ENCODE results near the gene GARIN5B. TPM values are rescaled to one million over a fixed set of nuclear protein-coding genes. Genes with fewer than 3 reads are reported as not detected.

Gene GARIN5B
- polyA plus RNA-seq, 2 of the 4 experiments (the other 2 are of a cell fraction) = 0.05 TPM; not detected in 1

DNA sequence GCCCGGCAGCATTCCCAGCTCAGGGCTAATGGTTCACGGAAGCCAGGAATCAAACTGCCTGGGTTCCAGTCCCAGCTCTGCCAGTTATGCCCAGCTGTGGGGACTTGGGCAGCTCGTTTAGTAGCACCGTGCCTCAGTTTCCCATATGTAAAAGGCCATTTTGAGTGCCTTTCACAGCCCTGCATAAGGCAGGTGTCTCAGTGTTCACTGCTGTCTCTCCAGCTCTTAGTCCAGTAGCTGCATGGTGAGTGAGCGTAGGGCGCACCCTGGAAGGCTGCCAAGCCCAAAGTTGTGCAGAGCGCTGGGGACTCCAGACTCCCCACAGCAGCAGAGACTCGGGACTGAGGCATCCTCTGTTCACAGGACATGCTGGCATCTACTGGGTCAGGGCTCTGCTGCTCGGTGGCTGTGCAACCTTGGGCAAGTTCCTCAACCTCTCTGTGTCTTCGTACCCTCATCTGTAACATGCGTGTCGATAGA is 28.2 kb upstream of the GARIN5B start (continued):
- TF ChIP-seq ZFP36 (IDR thresholded peaks at IDR 0.05; ENCODE audit: borderline replicate concordance, partially characterized antibody) (peak; percentile 88), HEYL (CRISPR knock-in tag; IDR thresholded peaks at IDR 0.05) (no peak), HOXB5 (CRISPR knock-in tag; IDR thresholded peaks at IDR 0.05) (no peak), CHD4 (IDR thresholded peaks at IDR 0.05; ENCODE audit: borderline replicate concordance) (0 out of 2 replicates have a peak, but pooled peaks have one; percentile 52), JUN (IDR thresholded peaks at IDR 0.05) (no peak), RAD21 (conservative IDR thresholded peaks at IDR 0.05 in 1 of 2, IDR thresholded peaks at IDR 0.05 in 1 of 2) (no peak), RFX5 (IDR thresholded peaks at IDR 0.05) (no peak), BHLHE40 (IDR thresholded peaks at IDR 0.05; ENCODE audit: low read depth, low read length) (no peak), RCOR1 (IDR thresholded peaks at IDR 0.05; ENCODE audit: low read depth, low read length) (no peak), FOXS1 (CRISPR knock-in tag; IDR thresholded peaks at IDR 0.05) (no peak), PBX3 (IDR thresholded peaks at IDR 0.05) (peak; percentile 72; the same call in 1 of the 2 replicates), KDM5A (IDR thresholded peaks at IDR 0.05) (no peak), ZSCAN20 (CRISPR knock-in tag; IDR thresholded peaks at IDR 0.05) (no peak), NPAS2 (CRISPR knock-in tag; IDR thresholded peaks at IDR 0.05; ENCODE audit: borderline replicate concordance) (no peak), GATA3 (IDR thresholded peaks at IDR 0.05; ENCODE audit: borderline replicate concordance) (no peak), CBX8 (IDR thresholded peaks at IDR 0.05) (no peak), ESRRA (IDR thresholded peaks at IDR 0.05; ENCODE audit: borderline replicate concordance, low read length) (no peak), KDM1A (IDR thresholded peaks at IDR 0.05; ENCODE audit: low read depth) (peak; percentile 91), MAFK (IDR thresholded peaks at IDR 0.05; ENCODE audit: partially characterized antibody) (no peak), RNF2 (IDR thresholded peaks at IDR 0.05; ENCODE audit: borderline replicate concordance, low read depth) (no peak), PHF8 (IDR thresholded peaks at IDR 0.05; ENCODE audit: borderline replicate concordance, low read depth) (no peak), MYC (IDR thresholded peaks at IDR 0.05; ENCODE audit: borderline replicate concordance, low read length) (no peak), POLR2AphosphoS2 (conservative IDR thresholded peaks at IDR 0.05; ENCODE audit: low read length) (no peak), CEBPB (IDR thresholded peaks at IDR 0.05) (no peak), CTCF (IDR thresholded peaks at IDR 0.05) (no peak), REST (IDR thresholded peaks at IDR 0.05) (no peak), FOSL2 (IDR thresholded peaks at IDR 0.05) (no peak), FOSL2 (CRISPR knock-in tag; IDR thresholded peaks at IDR 0.05) (no peak), EHMT2 (IDR thresholded peaks at IDR 0.05; ENCODE audit: low read depth) (no peak), SREBF2 (IDR thresholded peaks at IDR 0.05) (no peak), RARB (CRISPR knock-in tag; IDR thresholded peaks at IDR 0.05) (peak; percentile 52; the same call in 1 of the 2 replicates), FOSB (CRISPR knock-in tag; IDR thresholded peaks at IDR 0.05) (no peak), SMC3 (IDR thresholded peaks at IDR 0.05) (no peak)
- TF ChIP-seq, protein P1, sequence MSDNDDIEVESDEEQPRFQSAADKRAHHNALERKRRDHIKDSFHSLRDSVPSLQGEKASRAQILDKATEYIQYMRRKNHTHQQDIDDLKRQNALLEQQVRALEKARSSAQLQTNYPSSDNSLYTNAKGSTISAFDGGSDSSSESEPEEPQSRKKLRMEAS (IDR thresholded peaks at IDR 0.05) = no peak; the same call in 1 of the 2 replicates
- TF ChIP-seq, protein P2, sequence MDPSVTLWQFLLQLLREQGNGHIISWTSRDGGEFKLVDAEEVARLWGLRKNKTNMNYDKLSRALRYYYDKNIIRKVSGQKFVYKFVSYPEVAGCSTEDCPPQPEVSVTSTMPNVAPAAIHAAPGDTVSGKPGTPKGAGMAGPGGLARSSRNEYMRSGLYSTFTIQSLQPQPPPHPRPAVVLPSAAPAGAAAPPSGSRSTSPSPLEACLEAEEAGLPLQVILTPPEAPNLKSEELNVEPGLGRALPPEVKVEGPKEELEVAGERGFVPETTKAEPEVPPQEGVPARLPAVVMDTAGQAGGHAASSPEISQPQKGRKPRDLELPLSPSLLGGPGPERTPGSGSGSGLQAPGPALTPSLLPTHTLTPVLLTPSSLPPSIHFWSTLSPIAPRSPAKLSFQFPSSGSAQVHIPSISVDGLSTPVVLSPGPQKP (IDR thresholded peaks at IDR 0.05; ENCODE audit: low read depth, low read length) = no peak
- TF ChIP-seq, protein P3, sequence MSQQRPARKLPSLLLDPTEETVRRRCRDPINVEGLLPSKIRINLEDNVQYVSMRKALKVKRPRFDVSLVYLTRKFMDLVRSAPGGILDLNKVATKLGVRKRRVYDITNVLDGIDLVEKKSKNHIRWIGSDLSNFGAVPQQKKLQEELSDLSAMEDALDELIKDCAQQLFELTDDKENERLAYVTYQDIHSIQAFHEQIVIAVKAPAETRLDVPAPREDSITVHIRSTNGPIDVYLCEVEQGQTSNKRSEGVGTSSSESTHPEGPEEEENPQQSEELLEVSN (IDR thresholded peaks at IDR 0.05; ENCODE audit: borderline replicate concordance, low read depth) = no peak

Data from A549 (cell line).